Neural cell (in vitro differentiated cells): ENCODE measurements around the gene CD14. TPM values are rescaled to one million over a fixed set of nuclear protein-coding genes. Genes with fewer than 3 reads are reported as not detected.

Experiments
- H2AFZ ChIP-seq: fragments of 200-600, 300-800 bp; sonication (generic), shearing (Covaris generic); 2 replicates; pipeline ENCODE4 v1.6.0; 2014; ENCODE audit warnings: low read depth, mild to moderate bottlenecking, antibody characterized with exemption, low read length, moderate library complexity
- H3F3A ChIP-seq: fragments of 200-600 bp; shearing (Covaris generic); 2 replicates; pipeline ENCODE4 v1.6.1; 2016; ENCODE audit warnings: mild to moderate bottlenecking, moderate library complexity, mixed read lengths, antibody characterized with exemption, low read length; ENCODE audit not compliant: insufficient read depth, poor library complexity, severe bottlenecking
- H3K27ac ChIP-seq: fragments of 200-600, 300-800 bp; sonication (generic), shearing (Covaris generic); 2 replicates; pipeline ENCODE4 v1.5.1; 2014; ENCODE audit warnings: mild to moderate bottlenecking, low read length, moderate library complexity
- H3K27me3 ChIP-seq: fragments of 300-800, 200-600 bp; sonication (generic), shearing (Covaris generic); 2 replicates; pipeline ENCODE4 v1.6.0; 2014; ENCODE audit warnings: mild to moderate bottlenecking, low read depth, low read length, moderate library complexity; ENCODE audit not compliant: insufficient read depth
- H3K36me3 ChIP-seq: fragments of 300-800, 200-600 bp; sonication (generic), shearing (Covaris generic); 2 replicates; pipeline ENCODE4 v1.5.1; 2014; ENCODE audit warnings: mild to moderate bottlenecking, antibody characterized with exemption, low read length, moderate library complexity; ENCODE audit not compliant: insufficient read depth
- H3K4me2 ChIP-seq: fragments of 300-800, 200-600 bp; sonication (generic), shearing (Covaris generic); 2 replicates; pipeline ENCODE4 v1.6.0; 2014; ENCODE audit warnings: mild to moderate bottlenecking, low read length
- H3K4me3 ChIP-seq: fragments of 300-800, 200-600 bp; sonication (generic), shearing (Covaris generic); 2 replicates; pipeline ENCODE4 v1.5.1; 2014; ENCODE audit warnings: mild to moderate bottlenecking, low read length, moderate library complexity
- H3K79me2 ChIP-seq: fragments of 200-600 bp; shearing (Covaris generic); replicated peaks from 2 replicates; pipeline ENCODE4 v1.6.0; 2014; ENCODE audit warnings: mild to moderate bottlenecking, low read length, moderate library complexity; ENCODE audit not compliant: insufficient read depth
- H3K9ac ChIP-seq: fragments of 300-800, 200-600 bp; sonication (generic), shearing (Covaris generic); 2 replicates; pipeline ENCODE4 v1.6.1; 2016; ENCODE audit warnings: mild to moderate bottlenecking, low read length, mixed read lengths
- H3K9me2 ChIP-seq: fragments of 200-600 bp; shearing (Covaris generic); 2 replicates; pipeline ENCODE4 v1.6.1; 2016; ENCODE audit warnings: mild to moderate bottlenecking, low read length, mixed read lengths; ENCODE audit not compliant: insufficient read depth
- H3K9me3 ChIP-seq: fragments of 200-600, 300-800 bp; sonication (generic), shearing (Covaris generic); 2 replicates; pipeline ENCODE4 v1.6.1; 2016; ENCODE audit warnings: mild to moderate bottlenecking, mixed run types, low read length, moderate library complexity, mixed read lengths
- H4K20me1 ChIP-seq: fragments of 200-600 bp; shearing (Covaris generic); 2 replicates; pipeline ENCODE4 v1.6.1; 2016; ENCODE audit warnings: mild to moderate bottlenecking, mixed run types; ENCODE audit not compliant: insufficient read depth
- EP300 ChIP-seq: fragments of 450-650 bp; conservative IDR thresholded peaks from 2 replicates; pipeline ENCODE4 v1.6.1; 2014; ENCODE audit warnings: antibody characterized with exemption, mild to moderate bottlenecking, moderate library complexity; ENCODE audit not compliant: poor library complexity, severe bottlenecking
- EZH2 ChIP-seq: fragments of 200-600, 300-800 bp; shearing (Covaris generic), sonication (generic); IDR thresholded peaks from 2 replicates; pipeline ENCODE4 v1.6.1; 2014; ENCODE audit warnings: antibody characterized with exemption, low read length, borderline replicate concordance, mild to moderate bottlenecking; ENCODE audit not compliant: insufficient read depth, poor library complexity, severe bottlenecking
- MXI1 ChIP-seq: fragments of 450-650 bp; conservative IDR thresholded peaks from 2 replicates; pipeline ENCODE4 v1.6.1; 2014; ENCODE audit warnings: antibody characterized with exemption, mild to moderate bottlenecking; ENCODE audit not compliant: poor library complexity, severe bottlenecking
- POLR2AphosphoS5 ChIP-seq: IDR thresholded peaks from 2 replicates; pipeline ENCODE4 v1.6.1; 2012
- RAD21 ChIP-seq: fragments of 450-650 bp; conservative IDR thresholded peaks from 2 replicates; pipeline ENCODE4 v1.6.1; 2014; ENCODE audit warnings: antibody characterized with exemption, mild to moderate bottlenecking, moderate library complexity
- SMC3 ChIP-seq: fragments of 450-650 bp; conservative IDR thresholded peaks from 2 replicates; pipeline ENCODE4 v1.6.1; 2014; ENCODE audit warnings: antibody characterized with exemption, mild to moderate bottlenecking, moderate library complexity; ENCODE audit not compliant: poor library complexity
- TAF1 ChIP-seq: IDR thresholded peaks from 2 replicates; pipeline ENCODE4 v1.6.1; 2012; ENCODE audit warnings: low read depth
- polyA plus RNA-seq: library from polyadenylated mRNA; depleted of rRNA; stranded (reverse); fragments of >200 nt; gene quantifications from 2 replicates; pipeline ENCODE4 v1.2.3, GENCODE V29; 2014
- TF ChIP-seq, protein P1 (sequence below): fragments of 450-650 bp; IDR thresholded peaks from 2 replicates; pipeline ENCODE4 v1.5.1; 2014; ENCODE audit warnings: antibody characterized with exemption, mild to moderate bottlenecking, moderate library complexity; ENCODE audit not compliant: poor library complexity, severe bottlenecking
- TF ChIP-seq, protein P2 (sequence below): IDR thresholded peaks from 2 replicates; pipeline ENCODE4 v1.6.1; 2012; ENCODE audit warnings: borderline replicate concordance

CD14 gene
- polyA plus RNA-seq, 1 donor from 2014 or later = 1.5 TPM

DNA sequence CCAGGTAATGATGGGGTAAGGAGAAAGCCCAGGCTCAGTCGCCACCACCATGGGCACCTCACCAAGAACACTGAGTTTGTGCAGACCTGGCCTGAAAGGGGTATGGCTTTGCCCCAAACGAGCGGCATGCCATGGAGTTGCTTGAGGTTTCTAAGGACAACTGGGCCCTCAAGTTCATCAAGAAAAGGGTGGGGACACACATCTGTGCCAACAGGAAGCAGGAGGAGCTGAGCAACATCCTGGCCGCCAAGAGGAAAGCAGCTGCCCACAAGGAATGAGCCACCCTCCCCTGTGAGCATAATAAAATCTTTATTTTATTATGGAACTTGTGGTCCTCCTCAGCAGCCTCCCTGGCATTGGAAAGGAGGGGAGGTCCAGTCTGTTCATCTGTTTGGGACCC, 23.8 kb downstream of the CD14 start:
- Histone ChIP-seq H3K9ac (no peak overlapping the region), H3K79me2 (no peaks in the 10 kb centered on the region), H3K9me3 (no peaks in the 10 kb centered on the region), H3K27me3 (no peaks in the 10 kb centered on the region), H3F3A (no peaks in the 10 kb centered on the region), H3K4me3 (no peak overlapping the region), H3K9me2 (no peaks in the 10 kb centered on the region), H2AFZ (no peak overlapping the region), H3K4me2 (no peak overlapping the region), H3K27ac (no peak overlapping the region), H4K20me1 (no peaks in the 10 kb centered on the region), H3K36me3 (no peaks in the 10 kb centered on the region)
- TF ChIP-seq EZH2 (no peak), RAD21 (no peak), POLR2AphosphoS5 (no peak), SMC3 (no peak), MXI1 (no peak), TAF1 (no peak), EP300 (no peak)
- TF ChIP-seq, protein P1, sequence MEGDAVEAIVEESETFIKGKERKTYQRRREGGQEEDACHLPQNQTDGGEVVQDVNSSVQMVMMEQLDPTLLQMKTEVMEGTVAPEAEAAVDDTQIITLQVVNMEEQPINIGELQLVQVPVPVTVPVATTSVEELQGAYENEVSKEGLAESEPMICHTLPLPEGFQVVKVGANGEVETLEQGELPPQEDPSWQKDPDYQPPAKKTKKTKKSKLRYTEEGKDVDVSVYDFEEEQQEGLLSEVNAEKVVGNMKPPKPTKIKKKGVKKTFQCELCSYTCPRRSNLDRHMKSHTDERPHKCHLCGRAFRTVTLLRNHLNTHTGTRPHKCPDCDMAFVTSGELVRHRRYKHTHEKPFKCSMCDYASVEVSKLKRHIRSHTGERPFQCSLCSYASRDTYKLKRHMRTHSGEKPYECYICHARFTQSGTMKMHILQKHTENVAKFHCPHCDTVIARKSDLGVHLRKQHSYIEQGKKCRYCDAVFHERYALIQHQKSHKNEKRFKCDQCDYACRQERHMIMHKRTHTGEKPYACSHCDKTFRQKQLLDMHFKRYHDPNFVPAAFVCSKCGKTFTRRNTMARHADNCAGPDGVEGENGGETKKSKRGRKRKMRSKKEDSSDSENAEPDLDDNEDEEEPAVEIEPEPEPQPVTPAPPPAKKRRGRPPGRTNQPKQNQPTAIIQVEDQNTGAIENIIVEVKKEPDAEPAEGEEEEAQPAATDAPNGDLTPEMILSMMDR = no peak
- TF ChIP-seq, protein P2, sequence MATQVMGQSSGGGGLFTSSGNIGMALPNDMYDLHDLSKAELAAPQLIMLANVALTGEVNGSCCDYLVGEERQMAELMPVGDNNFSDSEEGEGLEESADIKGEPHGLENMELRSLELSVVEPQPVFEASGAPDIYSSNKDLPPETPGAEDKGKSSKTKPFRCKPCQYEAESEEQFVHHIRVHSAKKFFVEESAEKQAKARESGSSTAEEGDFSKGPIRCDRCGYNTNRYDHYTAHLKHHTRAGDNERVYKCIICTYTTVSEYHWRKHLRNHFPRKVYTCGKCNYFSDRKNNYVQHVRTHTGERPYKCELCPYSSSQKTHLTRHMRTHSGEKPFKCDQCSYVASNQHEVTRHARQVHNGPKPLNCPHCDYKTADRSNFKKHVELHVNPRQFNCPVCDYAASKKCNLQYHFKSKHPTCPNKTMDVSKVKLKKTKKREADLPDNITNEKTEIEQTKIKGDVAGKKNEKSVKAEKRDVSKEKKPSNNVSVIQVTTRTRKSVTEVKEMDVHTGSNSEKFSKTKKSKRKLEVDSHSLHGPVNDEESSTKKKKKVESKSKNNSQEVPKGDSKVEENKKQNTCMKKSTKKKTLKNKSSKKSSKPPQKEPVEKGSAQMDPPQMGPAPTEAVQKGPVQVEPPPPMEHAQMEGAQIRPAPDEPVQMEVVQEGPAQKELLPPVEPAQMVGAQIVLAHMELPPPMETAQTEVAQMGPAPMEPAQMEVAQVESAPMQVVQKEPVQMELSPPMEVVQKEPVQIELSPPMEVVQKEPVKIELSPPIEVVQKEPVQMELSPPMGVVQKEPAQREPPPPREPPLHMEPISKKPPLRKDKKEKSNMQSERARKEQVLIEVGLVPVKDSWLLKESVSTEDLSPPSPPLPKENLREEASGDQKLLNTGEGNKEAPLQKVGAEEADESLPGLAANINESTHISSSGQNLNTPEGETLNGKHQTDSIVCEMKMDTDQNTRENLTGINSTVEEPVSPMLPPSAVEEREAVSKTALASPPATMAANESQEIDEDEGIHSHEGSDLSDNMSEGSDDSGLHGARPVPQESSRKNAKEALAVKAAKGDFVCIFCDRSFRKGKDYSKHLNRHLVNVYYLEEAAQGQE = no peak

DNA sequence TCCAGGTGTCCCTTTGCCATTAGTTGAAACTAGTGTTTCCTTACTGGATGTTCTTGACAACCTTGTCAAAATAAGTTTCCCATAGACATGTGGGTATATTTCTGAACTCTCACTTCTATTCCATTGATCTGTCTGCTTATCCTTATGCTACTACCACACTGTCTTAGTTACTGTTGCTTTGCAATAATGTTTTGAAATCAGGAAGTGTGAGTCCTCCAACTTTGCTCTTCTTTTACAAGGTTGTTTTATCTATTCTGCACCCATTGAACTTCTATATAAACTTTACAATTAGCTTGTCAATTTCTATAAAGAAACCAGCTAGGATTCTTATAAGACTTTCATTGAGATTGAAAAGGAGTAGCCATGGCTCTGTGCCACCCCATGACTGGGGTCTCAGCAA, 24.3 kb downstream of the CD14 start:
- Histone ChIP-seq H4K20me1 (no peaks in the 10 kb centered on the region), H3K27me3 (no peaks in the 10 kb centered on the region), H3F3A (no peaks in the 10 kb centered on the region), H3K9ac (no peak overlapping the region), H3K27ac (no peak overlapping the region), H3K36me3 (no peaks in the 10 kb centered on the region), H3K4me2 (no peak overlapping the region), H3K9me3 (no peaks in the 10 kb centered on the region), H3K4me3 (no peak overlapping the region), H3K79me2 (no peaks in the 10 kb centered on the region), H2AFZ (no peak overlapping the region), H3K9me2 (no peaks in the 10 kb centered on the region)
- TF ChIP-seq POLR2AphosphoS5 = no peak
- TF ChIP-seq, protein P1 = no peak
- no peak for TF ChIP-seq TAF1
- TF ChIP-seq EP300 = no peak
- TF ChIP-seq RAD21 = no peak
- TF ChIP-seq, protein P2 = no peak
- no peak for TF ChIP-seq SMC3
- no peak for TF ChIP-seq EZH2
- no peak for TF ChIP-seq MXI1
